H1 (cell line): ENCODE measurements around the gene DPH6. TPM values are rescaled to one million over a fixed set of nuclear protein-coding genes. Genes with fewer than 3 reads are reported as not detected.

Experiments
- CTCF ChIA-PET: fragments of 300-600 bp; sonication (Branson Sonifier 250); formaldehyde crosslinking; loops from one replicate; lab custom pipeline; 2021; ENCODE audit not compliant: partially characterized antibody; lab: Charles Lee
- POLR2A ChIA-PET: fragments of 300-600 bp; sonication (Branson Sonifier 250); formaldehyde crosslinking; loops from one replicate; lab custom pipeline; 2021; ENCODE audit warnings: inconsistent platforms; ENCODE audit not compliant: partially characterized antibody; lab: Charles Lee
- DNase-seq, 2 experiments: peaks; one replicate each; pipeline versions ENCODE4 v3.0.0 to v3.0.0-alpha.2; 2010 to 2022; ENCODE audit warnings: low spot score in 2 of 2, low read depth in 1 of 2, mixed read lengths in 1 of 2
- FAIRE-seq: peaks from 2 replicates; lab custom pipeline; 2011; peaks lifted over from hg19 to GRCh38; lab: Jason Lieb, UNC
- H2AFZ ChIP-seq: 2 replicates; pipeline ENCODE4 v1.8.1; 2012; ENCODE audit warnings: low read length, inconsistent platforms
- H2AK5ac ChIP-seq: 2 replicates; pipeline ENCODE4 v1.6.1; 2013; ENCODE audit warnings: low read depth, low read length
- H2BK120ac ChIP-seq: replicated peaks from 2 replicates; pipeline ENCODE3; 2013; ENCODE audit warnings: low read depth, low read length, inconsistent platforms
- H2BK12ac ChIP-seq: 2 replicates; pipeline ENCODE4 v1.6.1; 2013; ENCODE audit warnings: low read depth, low read length
- H2BK15ac ChIP-seq: 2 replicates; pipeline ENCODE4 v1.6.1; 2013; ENCODE audit warnings: low read length
- H2BK20ac ChIP-seq: 2 replicates; pipeline ENCODE4 v1.6.1; 2013; ENCODE audit warnings: low read length
- H2BK5ac ChIP-seq: 2 replicates; pipeline ENCODE4 v1.6.1; 2013; ENCODE audit warnings: low read depth, low read length
- H3K14ac ChIP-seq: 2 replicates; pipeline ENCODE4 v1.6.1; 2013; ENCODE audit warnings: inconsistent platforms; ENCODE audit not compliant: insufficient read length
- H3K18ac ChIP-seq: 2 replicates; pipeline ENCODE4 v1.6.1; 2013; ENCODE audit warnings: low read length; ENCODE audit errors: extremely low read depth
- H3K23ac ChIP-seq: 2 replicates; pipeline ENCODE4 v1.6.1; 2013; ENCODE audit warnings: inconsistent platforms; ENCODE audit not compliant: insufficient read length
- H3K23me2 ChIP-seq: 2 replicates; pipeline ENCODE4 v1.6.1; 2013; ENCODE audit warnings: low read depth, low read length
- H3K27ac ChIP-seq: 2 replicates; pipeline ENCODE4 v1.6.1; 2011; ENCODE audit warnings: low read depth, low read length, inconsistent platforms
- H3K27me3 ChIP-seq, 4 experiments: replicated peaks in 1 of 4; 1 replicate in 1 of 4; 2 replicates in 3 of 4; pipeline versions ENCODE4 v1.6.1 to v1.8.1; 2011 to 2013; ENCODE audit warnings: low read length in 3 of 4, mild to moderate bottlenecking in 3 of 4, inconsistent platforms in 2 of 4, mixed read lengths in 2 of 4, moderate library complexity in 1 of 4; ENCODE audit not compliant: control insufficient read depth in 3 of 4, insufficient read depth in 3 of 4; ENCODE audit errors: extremely low read depth in 1 of 4
- H3K36me3 ChIP-seq, 4 experiments: 2 replicates each; pipeline versions ENCODE4 v1.6.1 to v1.8.1; 2011 to 2013; ENCODE audit warnings: mild to moderate bottlenecking in 4 of 4, low read length in 3 of 4, moderate library complexity in 2 of 4, control low read depth in 1 of 4, inconsistent platforms in 1 of 4; ENCODE audit not compliant: insufficient read depth in 4 of 4, control insufficient read depth in 2 of 4
- H3K4ac ChIP-seq: replicated peaks from 2 replicates; pipeline ENCODE3; 2013; ENCODE audit warnings: low read length, low read depth, mixed read lengths, inconsistent platforms; ENCODE audit not compliant: insufficient read length
- H3K4me1 ChIP-seq, 4 experiments: replicated peaks in 1 of 4; 1 replicate in 1 of 4; 2 replicates in 3 of 4; pipeline versions ENCODE4 v1.6.1 to v1.8.1; 2011 to 2013; ENCODE audit warnings: low read length in 3 of 4, inconsistent platforms in 2 of 4, mixed read lengths in 1 of 4; ENCODE audit not compliant: insufficient read depth in 4 of 4, control insufficient read depth in 3 of 4
- H3K4me2 ChIP-seq, 2 experiments: 2 replicates each; pipeline versions ENCODE4 v1.6.1 to v1.8.1; 2011 to 2013; ENCODE audit warnings: low read depth in 2 of 2, low read length in 2 of 2, control low read depth in 1 of 2, inconsistent platforms in 1 of 2, mild to moderate bottlenecking in 1 of 2; ENCODE audit not compliant: insufficient read depth in 1 of 2
- H3K4me3 ChIP-seq, 4 experiments: fragments of 200-600, 300-600 bp in 1 of 4; sonication (generic), shearing (Covaris generic), sonication (Bioruptor Twin) in 1 of 4; 2 replicates each; pipeline versions ENCODE4 v1.5.1 to v1.8.1; 2011 to 2016; ENCODE audit warnings: low read length in 4 of 4, low read depth in 3 of 4, control low read depth in 2 of 4, inconsistent platforms in 2 of 4, mild to moderate bottlenecking in 2 of 4, mixed read lengths in 1 of 4, moderate library complexity in 1 of 4; ENCODE audit not compliant: insufficient read depth in 2 of 4; ENCODE audit errors: extremely low read depth in 1 of 4
- H3K56ac ChIP-seq: replicated peaks from 2 replicates; pipeline ENCODE3; 2013; ENCODE audit warnings: low read depth, mild to moderate bottlenecking, mixed read lengths, low read length, inconsistent platforms; ENCODE audit not compliant: insufficient read length
- H3K79me1 ChIP-seq: 2 replicates; pipeline ENCODE4 v1.6.1; 2013; ENCODE audit warnings: low read depth, low read length, control low read depth
- H3K79me2 ChIP-seq, 2 experiments: 2 replicates each; pipeline versions ENCODE4 v1.6.1 to v1.8.1; 2012 to 2013; ENCODE audit warnings: low read length in 2 of 2, mild to moderate bottlenecking in 2 of 2, inconsistent platforms in 1 of 2; ENCODE audit not compliant: insufficient read depth in 2 of 2, control insufficient read depth in 1 of 2
- H3K9ac ChIP-seq, 4 experiments: replicated peaks in 1 of 4; 1 replicate in 1 of 4; 2 replicates in 3 of 4; pipeline versions ENCODE4 v1.6.1 to v1.8.1; 2011 to 2013; ENCODE audit warnings: low read depth in 3 of 4, low read length in 3 of 4, control low read depth in 2 of 4, mild to moderate bottlenecking in 2 of 4, moderate library complexity in 2 of 4, inconsistent platforms in 1 of 4; ENCODE audit errors: extremely low read depth in 1 of 4
- H3K9me3 ChIP-seq, 2 experiments: 2 replicates each; pipeline versions ENCODE4 v1.6.1 to v1.8.1; 2012 to 2013; ENCODE audit warnings: mild to moderate bottlenecking in 2 of 2, moderate library complexity in 2 of 2, control low read depth in 1 of 2, inconsistent platforms in 1 of 2, low read depth in 1 of 2, low read length in 1 of 2, mixed read lengths in 1 of 2; ENCODE audit not compliant: insufficient read depth in 2 of 2
- H4K20me1 ChIP-seq, 2 experiments: replicated peaks in 1 of 2; 2 replicates each; pipeline versions ENCODE3 to v1.8.1; 2011 to 2013; ENCODE audit warnings: inconsistent platforms in 2 of 2, low read length in 2 of 2, mild to moderate bottlenecking in 1 of 2; ENCODE audit not compliant: insufficient read depth in 2 of 2, control insufficient read depth in 1 of 2
- H4K5ac ChIP-seq: 2 replicates; pipeline ENCODE4 v1.6.1; 2013; ENCODE audit warnings: low read length, low read depth, mixed read lengths, inconsistent platforms; ENCODE audit not compliant: insufficient read length
- H4K8ac ChIP-seq: 2 replicates; pipeline ENCODE4 v1.8.0; 2013; ENCODE audit warnings: mild to moderate bottlenecking, moderate library complexity, low read length, inconsistent platforms; ENCODE audit not compliant: insufficient read depth; ENCODE audit errors: extremely low read depth
- H4K91ac ChIP-seq: replicated peaks from 2 replicates; pipeline ENCODE3; 2013; ENCODE audit warnings: low read length, mixed read lengths, inconsistent platforms; ENCODE audit not compliant: insufficient read length
- BRCA1 ChIP-seq: IDR thresholded peaks from 2 replicates; pipeline ENCODE4 v1.6.1; 2012; ENCODE audit warnings: low read depth, low read length, improper control_type of control experiment
- CTBP2 ChIP-seq: IDR thresholded peaks from 2 replicates; pipeline ENCODE4 v1.7.0; 2011; ENCODE audit warnings: borderline replicate concordance, mild to moderate bottlenecking, moderate library complexity, mixed read lengths, low read length; ENCODE audit not compliant: insufficient read depth, insufficient read length
- KDM4A ChIP-seq: IDR thresholded peaks from one replicate; pipeline ENCODE4 v1.7.1; 2012; ENCODE audit warnings: low read depth, mild to moderate bottlenecking, moderate library complexity, low read length, inconsistent platforms; ENCODE audit not compliant: severe bottlenecking
- POLR2A ChIP-seq, 2 experiments: IDR thresholded peaks; 1 replicate in 1 of 2; 2 replicates in 1 of 2; pipeline ENCODE4 v1.6.1; 2011; ENCODE audit warnings: low read depth in 2 of 2, low read length in 2 of 2, mild to moderate bottlenecking in 2 of 2; ENCODE audit errors: control extremely low read depth in 1 of 2
- RFX5 ChIP-seq: IDR thresholded peaks from 2 replicates; pipeline ENCODE4 v1.6.1; 2011; ENCODE audit warnings: low read depth, low read length, improper control_type of control experiment, borderline replicate concordance
- SAP30 ChIP-seq: fragments of 300-600 bp; sonication (generic); IDR thresholded peaks from 2 replicates; pipeline ENCODE4 v1.7.1; 2012; ENCODE audit warnings: low read length, moderate library complexity, mild to moderate bottlenecking, inconsistent platforms; ENCODE audit not compliant: insufficient read depth, insufficient replicate concordance
- TAF1 ChIP-seq: IDR thresholded peaks from 2 replicates; pipeline ENCODE4 v1.6.1; 2011; ENCODE audit warnings: mild to moderate bottlenecking, low read depth, low read length
- WGBS, 2 experiments: shearing (Covaris generic) in 1 of 2; methylation state at CpG; one replicate each; pipeline versions ENCODE4 v1.1.6 to v1.1.7; 2013 to 2015; ENCODE audit warnings: low lambda C conversion rate in 2 of 2, mixed read lengths in 2 of 2, inconsistent platforms in 1 of 2, low coverage in 1 of 2, missing lambda C conversion rate in 1 of 2; ENCODE audit not compliant: insufficient replicate concordance in 2 of 2, insufficient coverage in 1 of 2, insufficient read length in 1 of 2; ENCODE audit errors: extremely low coverage in 1 of 2, missing lambda C conversion rate in 1 of 2; 5-methylcytosine and 5-hydroxymethylcytosine counted together
- polyA plus RNA-seq, 7 experiments: library from polyadenylated mRNA; depleted of rRNA in 3 of 7; stranded (reverse) in 5 of 7; unstranded in 2 of 7; fragments of >200 nt in 5 of 7; fragments of 200-250 nt in 2 of 7; gene quantifications; 1 replicate in 5 of 7; 2 replicates in 1 of 7; 4 replicates in 1 of 7; pipeline versions ENCODE4 v1.2.1 to v1.2.3, GENCODE V29; 2011 to 2013; ENCODE audit warnings: missing spikeins in 2 of 7, mixed read lengths in 2 of 7
- total RNA-seq: library from RNA; stranded (reverse); fragmentation: NEBNext Ultra II Directional; extraction: Animal tissue kit (Norgen Biotek cat#: 25700); gene quantifications from 2 replicates; pipeline ENCODE4 v1.2.1, GENCODE V29; 2021
- TF ChIP-seq, protein P1 (sequence below): IDR thresholded peaks from 2 replicates; pipeline ENCODE4 v1.6.1; 2012; ENCODE audit warnings: low read length, inconsistent platforms

The DPH6 gene
- total and polyA plus RNA-seq, 2 of the 8 experiments (the other 6 are each of a cell fraction or from before 2014, with no cell fraction given): 21.6 to 30.5 TPM

GRCh38 chr15:35540021-35540420, 5.9 kb downstream of the DPH6 start:
- ChIA-PET CTCF (no interaction called here), POLR2A (no interaction called here)
- Histone ChIP-seq H2BK5ac (no peak overlapping the region), H2BK120ac (no peak overlapping the region), H3K36me3 (peaks cover 0 to 15% (median 1%) of the 10 kb centered on the region in 4 experiments; a peak in 3 of 8 replicates), H2AK5ac (no peak overlapping the region), H3K18ac (no peak overlapping the region), H3K56ac (no peak overlapping the region), H3K4me2 (no peak overlapping the region), H2BK15ac (no peak overlapping the region), H3K23me2 (no peaks in the 10 kb centered on the region), H3K27me3 (peaks cover 0 to 1% (median 0%) of the 10 kb centered on the region in 4 experiments; a peak in 1 of 7 replicates), H2BK12ac (no peak overlapping the region), H2BK20ac (no peak overlapping the region), H3K27ac (no peak overlapping the region), H3K4me1 (peaks cover 0 to 3% (median 0%) of the 10 kb centered on the region in 4 experiments; a peak in 1 of 7 replicates), H3K79me2 (no peaks in the 10 kb centered on the region), H4K5ac (no peak overlapping the region), H3K23ac (no peak overlapping the region), H2AFZ (no peak overlapping the region), H3K4me3 (no peak overlapping the region), H4K8ac (no peak overlapping the region), H4K20me1 (no peaks in the 10 kb centered on the region), H4K91ac (no peak overlapping the region), H3K4ac (no peak overlapping the region), H3K79me1 (no peaks in the 10 kb centered on the region), H3K9ac (no peak overlapping the region), H3K14ac (no peak overlapping the region), H3K9me3 (no peaks in the 10 kb centered on the region)
- TF ChIP-seq KDM4A: no peak
- no peak for TF ChIP-seq BRCA1
- TF ChIP-seq SAP30: no peak
- no peak for TF ChIP-seq POLR2A (IDR thresholded peaks at IDR 0.05; ENCODE audit: control extremely low read depth in 1 of 2, low read depth in 2 of 2, low read length in 2 of 2)
- no peak for TF ChIP-seq RFX5
- TF ChIP-seq TAF1: no peak
- TF ChIP-seq CTBP2: no peak
- TF ChIP-seq, protein P1, sequence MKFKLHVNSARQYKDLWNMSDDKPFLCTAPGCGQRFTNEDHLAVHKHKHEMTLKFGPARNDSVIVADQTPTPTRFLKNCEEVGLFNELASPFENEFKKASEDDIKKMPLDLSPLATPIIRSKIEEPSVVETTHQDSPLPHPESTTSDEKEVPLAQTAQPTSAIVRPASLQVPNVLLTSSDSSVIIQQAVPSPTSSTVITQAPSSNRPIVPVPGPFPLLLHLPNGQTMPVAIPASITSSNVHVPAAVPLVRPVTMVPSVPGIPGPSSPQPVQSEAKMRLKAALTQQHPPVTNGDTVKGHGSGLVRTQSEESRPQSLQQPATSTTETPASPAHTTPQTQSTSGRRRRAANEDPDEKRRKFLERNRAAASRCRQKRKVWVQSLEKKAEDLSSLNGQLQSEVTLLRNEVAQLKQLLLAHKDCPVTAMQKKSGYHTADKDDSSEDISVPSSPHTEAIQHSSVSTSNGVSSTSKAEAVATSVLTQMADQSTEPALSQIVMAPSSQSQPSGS: no peak
- DNase-seq (no peak), FAIRE-seq (no peak)
- 90% methylated on average over 2 of the region's 2 CpGs; no CpG with 5 or more reads in 1 of the 2 experiments for WGBS, 2 experiments
